Measurements from ENCODE around the gene MED25.

MED25 gene

GRCh38 chr19:49799271-49799797, 18.8 kb upstream of the MED25 start:
- no peak for DNase-seq (ENCODE audit: low spot score)

- DNase-seq (ENCODE audit: low spot score) = no peak
These were observed 18.2 kb upstream of the MED25 start for GRCh38 chr19:49799798-49800376.

GRCh38 chr19:49800771-49801170, 17.3 kb upstream of the MED25 start:
- no peak for DNase-seq (ENCODE audit: low spot score)

- DNase-seq (ENCODE audit: low spot score) = no peak
These were observed 16.6 kb upstream of the MED25 start for GRCh38 chr19:49801401-49801888.

GRCh38 chr19:49801966-49802661, 16.0 kb upstream of the MED25 start:
- DNase-seq (ENCODE audit: low spot score) = no peak

- no peak for DNase-seq (ENCODE audit: low spot score)
These were observed 15.1 kb upstream of the MED25 start for GRCh38 chr19:49802836-49803528.

- DNase-seq (ENCODE audit: low spot score) = no peak
These were observed 14.6 kb upstream of the MED25 start for GRCh38 chr19:49803529-49803856.

GRCh38 chr19:49805822-49806619, 12.1 kb upstream of the MED25 start:
- no peak for DNase-seq (ENCODE audit: low spot score)

GRCh38 chr19:49806620-49806959, 11.5 kb upstream of the MED25 start:
- DNase-seq (ENCODE audit: low spot score) = no peak

GRCh38 chr19:49807058-49807903, 10.8 kb upstream of the MED25 start:
- no peak for DNase-seq (ENCODE audit: low spot score)

- DNase-seq (ENCODE audit: low spot score) = no peak
These were observed 10.0 kb upstream of the MED25 start for GRCh38 chr19:49807904-49808675.

GRCh38 chr19:49808711-49809159, 9.4 kb upstream of the MED25 start:
- DNase-seq (ENCODE audit: low spot score) = peak; percentile 85

GRCh38 chr19:49809160-49809940, 8.7 kb upstream of the MED25 start:
- DNase-seq (ENCODE audit: low spot score) = peak; percentile 27

GRCh38 chr19:49809941-49810389, 8.1 kb upstream of the MED25 start:
- DNase-seq (ENCODE audit: low spot score) = no peak

GRCh38 chr19:49811328-49811727, 6.8 kb upstream of the MED25 start:
- no peak for DNase-seq (ENCODE audit: low spot score)

GRCh38 chr19:49812452-49812996, 5.6 kb upstream of the MED25 start:
- no peak for DNase-seq (ENCODE audit: low spot score)

- peak; percentile 95 for DNase-seq (ENCODE audit: low spot score)
These were observed 4.9 kb upstream of the MED25 start, which contains the start of gene FUZ for GRCh38 chr19:49812997-49813861. FUZ (minus strand) TSS chr19:49813292; CDS start chr19:49813106, 186 bp downstream.

GRCh38 chr19:49814010-49814409, 4.1 kb upstream of the MED25 start:
- DNase-seq (ENCODE audit: low spot score) = no peak

Measured in CD4-positive, alpha-beta T cell treated with Interleukin-6 at 100 ng/mL for 8 hours (primary cell).